Gastroesophageal sphincter (tissue), 4 donors: Measurements from ENCODE around the gene DNAJB9. TPM values are rescaled to one million over a fixed set of nuclear protein-coding genes. Genes with fewer than 3 reads are reported as not detected.
"Not testable (repeated sequence)": the region's sequence is repeated elsewhere in the genome, so short reads cannot be mapped to it uniquely, and the experiment has no call there.

Experiments used
- ATAC-seq: fragments of 150-250 bp; one replicate; pipeline ENCODE4 v1.9.1; 2016; ENCODE audit warnings: mild to moderate bottlenecking, moderate library complexity
- H3K27ac ChIP-seq, 4 donors: fragments of 200-600 bp; sonication (generic) in 3 of 4; 1 replicate in 3 of 4; 2 replicates in 1 of 4; pipeline ENCODE4 v1.5.1; 2016 to 2019
- H3K27me3 ChIP-seq: fragments of 200-600 bp; sonication (generic); one replicate; pipeline ENCODE4 v1.5.1; 2019
- H3K36me3 ChIP-seq, 2 donors: fragments of 200-600 bp; sonication (generic); one replicate each; pipeline ENCODE4 v1.5.1; 2019; ENCODE audit warnings: control low read depth in 1 of 2
- H3K4me1 ChIP-seq, 3 donors: fragments of 200-600 bp; sonication (generic); 1 replicate in 2 of 3; 2 replicates in 1 of 3; pipeline ENCODE4 v1.5.1; 2016 to 2019; ENCODE audit warnings: control low read depth in 2 of 3
- H3K4me3 ChIP-seq, 2 donors: fragments of 200-600 bp; sonication (generic); one replicate each; pipeline ENCODE4 v1.5.1; 2019; ENCODE audit warnings: mild to moderate bottlenecking in 1 of 2, moderate library complexity in 1 of 2
- H3K9me3 ChIP-seq, 3 donors: fragments of 200-600 bp; sonication (generic); one replicate each; pipeline ENCODE4 v1.5.1; 2017 to 2019; ENCODE audit warnings: control low read depth in 2 of 3
- CTCF ChIP-seq, 4 experiments: fragments of 200-600 bp in 2 of 4; fragments of 450-650 bp in 2 of 4; sonication (generic) in 1 of 4; IDR thresholded peaks; one replicate each; pipeline ENCODE4 v1.5.1; 2017 to 2019; ENCODE audit warnings: antibody characterized with exemption in 4 of 4, mild to moderate bottlenecking in 2 of 4, moderate library complexity in 2 of 4
- EP300 ChIP-seq: sonication (generic); formaldehyde crosslinking; IDR thresholded peaks from one replicate; pipeline ENCODE4 v1.6.1; 2017; ENCODE audit warnings: antibody characterized with exemption, mild to moderate bottlenecking
- POLR2A ChIP-seq, 2 donors: fragments of 450-650 bp; IDR thresholded peaks; one replicate each; pipeline ENCODE4 v1.6.1; 2017; ENCODE audit warnings: antibody characterized with exemption in 2 of 2, mild to moderate bottlenecking in 2 of 2, moderate library complexity in 1 of 2
- POLR2AphosphoS5 ChIP-seq: sonication (generic); formaldehyde crosslinking; IDR thresholded peaks from one replicate; pipeline ENCODE4 v1.6.1; 2017; ENCODE audit warnings: antibody characterized with exemption
- WGBS, 2 donors: methylation state at CpG; one replicate each; pipeline ENCODE4 v1.1.5; 2018; ENCODE audit warnings: low coverage in 1 of 2; 5-methylcytosine and 5-hydroxymethylcytosine counted together
- total RNA-seq, 4 donors: library from RNA; depleted of rRNA; stranded (reverse); fragments of >200 nt; gene quantifications; one replicate each; pipeline ENCODE4 v1.1.0, GENCODE V29; 2016

Gene DNAJB9
- total RNA-seq, 4 donors from 2014 or later, result 17.4 to 31.2 (median 24.4) TPM

DNA sequence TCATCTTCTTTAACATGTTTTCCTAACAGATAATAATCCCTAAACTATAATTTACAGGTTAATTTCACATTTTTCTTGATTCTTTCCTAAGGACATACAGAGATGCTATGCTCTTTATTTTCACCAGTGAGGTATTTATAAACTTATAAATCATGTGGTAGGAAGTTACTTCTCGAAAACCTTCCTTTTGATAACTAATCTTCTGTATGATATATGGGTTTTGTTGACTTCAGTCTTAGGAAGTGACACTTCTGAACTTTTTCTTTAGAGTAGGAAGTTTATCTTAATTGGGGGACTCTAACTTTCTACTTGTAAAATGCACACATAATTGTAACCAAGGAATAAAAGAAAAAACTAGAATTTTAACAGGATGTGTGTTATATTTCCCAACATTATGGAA, 33.9 kb upstream of the DNAJB9 start:
- Histone ChIP-seq H3K36me3 (no peaks in the 10 kb centered on the region), H3K4me3 (no peak overlapping the region), H3K27ac (no peak overlapping the region), H3K27me3 (no peaks in the 10 kb centered on the region), H3K4me1 (no peaks in the 10 kb centered on the region), H3K9me3 (no peaks in the 10 kb centered on the region)
- TF ChIP-seq POLR2AphosphoS5 (no peak), POLR2A (IDR thresholded peaks at IDR 0.05) (no peak), EP300 (no peak), CTCF (IDR thresholded peaks at IDR 0.05) (no peak)
- WGBS, 2 donors, result 53 to 60% methylated on average over 1 of the region's 1 CpG
- no peak for ATAC-seq

GRCh38 chr7:108537229-108537628, 32.4 kb upstream of the DNAJB9 start:
- Histone ChIP-seq H3K9me3 (no peaks in the 10 kb centered on the region), H3K4me1 (no peaks in the 10 kb centered on the region), H3K36me3 (no peaks in the 10 kb centered on the region), H3K27me3 (no peaks in the 10 kb centered on the region), H3K4me3 (no peak overlapping the region), H3K27ac (no peak overlapping the region)
- WGBS, 2 donors, result 70 to 78% methylated on average over 2 of the region's 2 CpGs
- no peak for TF ChIP-seq POLR2AphosphoS5
- ATAC-seq, result no peak

GRCh38 chr7:108538236-108538635, 31.4 kb upstream of the DNAJB9 start:
- not testable (repeated sequence) for H3K4me3 ChIP-seq, H3K27me3 ChIP-seq, H3K36me3 ChIP-seq, ATAC-seq, H3K9me3 ChIP-seq, H3K4me1 ChIP-seq, H3K27ac ChIP-seq
- 42 to 83% methylated on average over 2 of the region's 2 CpGs for whole genome bisulfite sequencing, 2 donors

- not testable (repeated sequence) for H3K9me3 ChIP-seq, H3K27me3 ChIP-seq, H3K27ac ChIP-seq, H3K4me3 ChIP-seq, H3K36me3 ChIP-seq, H3K4me1 ChIP-seq, ATAC-seq
- 84 to 100% methylated on average over 1 to 4 of the region's 4 CpGs for WGBS, 2 donors
Observed at GRCh38 chr7:108538685-108539084, 31.0 kb upstream of the DNAJB9 start.

- Histone ChIP-seq H3K9me3 (no peaks in the 10 kb centered on the region), H3K27me3 (no peaks in the 10 kb centered on the region), H3K4me3 (no peak overlapping the region), H3K4me1 (no peaks in the 10 kb centered on the region), H3K36me3 (no peaks in the 10 kb centered on the region), H3K27ac (no peak overlapping the region)
- TF ChIP-seq CTCF (IDR thresholded peaks at IDR 0.05), result no peak
- WGBS, 2 donors, result 50 to 64% methylated on average over 2 of the region's 2 CpGs
- no peak for ATAC-seq
Observed at GRCh38 chr7:108541478-108541877, 28.2 kb upstream of the DNAJB9 start.

- 71 to 88% methylated on average over 1 to 2 of the region's 2 CpGs for WGBS, 2 donors
- not testable (repeated sequence) for H3K4me1 ChIP-seq, ATAC-seq, H3K36me3 ChIP-seq, H3K4me3 ChIP-seq, H3K9me3 ChIP-seq, H3K27ac ChIP-seq, H3K27me3 ChIP-seq
Observed at GRCh38 chr7:108548141-108548896, 21.4 kb upstream of the DNAJB9 start.

DNA sequence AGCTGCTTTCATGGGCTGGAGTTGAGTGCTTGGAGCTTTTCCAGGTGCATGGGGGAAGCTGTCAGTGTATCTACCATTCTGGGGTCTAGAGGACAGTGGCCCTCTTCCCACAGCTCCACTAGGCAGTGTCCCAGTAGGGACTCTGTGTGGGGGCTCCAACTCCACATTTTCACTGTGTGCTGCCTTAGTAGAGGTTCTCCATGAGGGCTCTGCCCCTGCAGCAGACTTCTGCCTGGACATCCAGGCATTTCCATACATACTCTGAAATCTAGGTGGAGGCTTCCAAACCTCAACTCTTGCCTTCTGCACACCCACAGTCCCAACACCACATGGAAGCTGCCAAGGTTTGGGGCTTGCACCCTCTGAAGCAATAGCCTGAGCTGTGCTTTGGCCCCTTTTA, 13.0 kb upstream of the DNAJB9 start:
- H3K4me1 ChIP-seq, H3K4me3 ChIP-seq, H3K27me3 ChIP-seq, ATAC-seq, H3K27ac ChIP-seq: not testable (repeated sequence)
- peaks cover 0 to 21% (median 0%) of the 10 kb centered on the region in 3 donors for H3K9me3 ChIP-seq
- H3K36me3 ChIP-seq, result peaks cover 0 to 12% of the 10 kb centered on the region in 2 donors

DNA sequence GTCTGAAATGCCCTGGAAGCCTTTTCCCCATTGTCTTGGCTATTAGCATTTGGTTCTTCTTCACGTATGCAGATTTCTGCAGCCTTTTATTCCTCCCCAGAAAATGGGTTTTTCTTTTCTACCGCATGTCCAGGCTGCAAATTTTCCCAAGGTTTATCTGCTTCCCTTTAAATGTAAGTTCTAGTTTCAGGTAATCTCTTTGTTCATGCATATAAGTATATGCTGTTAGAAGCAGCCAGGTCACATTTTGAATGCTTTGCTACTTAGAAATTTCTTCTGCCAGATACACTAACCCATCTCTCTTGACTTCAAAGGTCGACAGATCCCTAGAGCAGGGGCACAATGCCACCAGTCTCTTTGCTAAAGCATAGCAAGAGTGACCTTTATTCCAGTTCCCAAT, 12.5 kb upstream of the DNAJB9 start:
- Histone ChIP-seq H3K9me3 (peaks cover 0 to 21% (median 0%) of the 10 kb centered on the region in 3 donors), H3K27ac (no peak overlapping the region), H3K27me3 (no peaks in the 10 kb centered on the region), H3K36me3 (peaks cover 0 to 13% of the 10 kb centered on the region in 2 donors), H3K4me3 (no peak overlapping the region), H3K4me1 (no peaks in the 10 kb centered on the region)
- WGBS, 2 donors, result 93 to 100% methylated on average over 2 to 3 of the region's 3 CpGs
- TF ChIP-seq POLR2A (IDR thresholded peaks at IDR 0.05) (no peak), CTCF (IDR thresholded peaks at IDR 0.05) (no peak), POLR2AphosphoS5 (no peak), EP300 (no peak)
- no peak for ATAC-seq
